ENCODE results near the gene TRIM31.

Gene TRIM31

DNA sequence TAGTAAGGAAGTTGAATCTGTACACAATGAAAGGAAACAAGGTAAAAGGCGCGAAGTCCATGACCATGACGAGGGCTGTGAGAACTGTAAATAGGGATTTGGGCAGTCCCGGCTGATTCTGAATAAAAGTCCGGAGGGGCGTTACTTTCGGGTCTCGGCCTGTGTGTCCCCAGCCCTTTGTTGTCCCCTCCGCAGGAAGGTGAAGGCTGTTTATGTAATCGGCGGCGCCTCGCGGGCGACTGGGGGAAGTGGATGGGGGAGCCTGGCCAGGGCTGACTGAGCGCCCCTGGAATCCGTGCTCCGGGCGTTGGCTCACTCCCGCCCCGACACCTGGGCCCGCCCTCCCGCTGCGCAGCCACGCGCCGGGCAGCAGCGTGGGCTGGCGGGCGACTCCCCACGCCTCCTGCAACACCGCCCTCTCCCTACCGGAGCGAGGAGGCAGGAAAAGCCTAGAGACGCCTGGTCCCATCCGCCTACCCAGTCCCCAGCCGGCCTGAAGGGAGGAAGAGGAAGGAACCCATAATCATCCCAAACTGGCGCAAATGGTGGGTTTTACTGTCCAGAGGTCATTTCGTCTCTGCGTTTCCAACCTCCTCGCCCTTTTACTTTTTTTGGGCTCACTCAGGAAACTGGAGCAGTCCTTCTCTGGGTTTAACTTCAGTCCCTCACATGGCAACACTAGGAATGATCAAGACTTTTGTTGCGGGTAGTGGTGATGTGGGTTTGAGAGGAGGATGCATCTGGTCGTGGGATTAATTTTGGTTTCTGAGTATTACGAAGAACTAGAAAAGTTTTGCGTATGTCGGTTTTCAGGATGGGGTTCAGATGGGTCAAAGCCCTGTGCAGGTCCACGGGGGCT, 12.1 kb downstream of the TRIM31 start:
- TF ChIP-seq, protein P1, sequence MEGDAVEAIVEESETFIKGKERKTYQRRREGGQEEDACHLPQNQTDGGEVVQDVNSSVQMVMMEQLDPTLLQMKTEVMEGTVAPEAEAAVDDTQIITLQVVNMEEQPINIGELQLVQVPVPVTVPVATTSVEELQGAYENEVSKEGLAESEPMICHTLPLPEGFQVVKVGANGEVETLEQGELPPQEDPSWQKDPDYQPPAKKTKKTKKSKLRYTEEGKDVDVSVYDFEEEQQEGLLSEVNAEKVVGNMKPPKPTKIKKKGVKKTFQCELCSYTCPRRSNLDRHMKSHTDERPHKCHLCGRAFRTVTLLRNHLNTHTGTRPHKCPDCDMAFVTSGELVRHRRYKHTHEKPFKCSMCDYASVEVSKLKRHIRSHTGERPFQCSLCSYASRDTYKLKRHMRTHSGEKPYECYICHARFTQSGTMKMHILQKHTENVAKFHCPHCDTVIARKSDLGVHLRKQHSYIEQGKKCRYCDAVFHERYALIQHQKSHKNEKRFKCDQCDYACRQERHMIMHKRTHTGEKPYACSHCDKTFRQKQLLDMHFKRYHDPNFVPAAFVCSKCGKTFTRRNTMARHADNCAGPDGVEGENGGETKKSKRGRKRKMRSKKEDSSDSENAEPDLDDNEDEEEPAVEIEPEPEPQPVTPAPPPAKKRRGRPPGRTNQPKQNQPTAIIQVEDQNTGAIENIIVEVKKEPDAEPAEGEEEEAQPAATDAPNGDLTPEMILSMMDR (conservative IDR thresholded peaks at IDR 0.05; ENCODE audit: low read depth): no peak
- CTCF ChIA-PET: interaction anchor here (0.5 to 1.6 kb wide), 3 partner anchors 30 to 112 kb away, joined by 4 to 8 read pairs (median 6); partner anchors contain the start of gene TRIM26
- POLR2A ChIA-PET (ENCODE audit: low non-redundant PET): interaction anchor here (1.2 to 1.4 kb wide), 3 partner anchors 26 to 40 kb away, joined by 3 to 9 read pairs (median 5); partner anchors contain the start of genes POLR1H and PPP1R11
- peak; percentile 74 for DNase-seq (ENCODE audit: low spot score)
- peak overlapping the region; percentile 73 for H3K27ac ChIP-seq

DNA sequence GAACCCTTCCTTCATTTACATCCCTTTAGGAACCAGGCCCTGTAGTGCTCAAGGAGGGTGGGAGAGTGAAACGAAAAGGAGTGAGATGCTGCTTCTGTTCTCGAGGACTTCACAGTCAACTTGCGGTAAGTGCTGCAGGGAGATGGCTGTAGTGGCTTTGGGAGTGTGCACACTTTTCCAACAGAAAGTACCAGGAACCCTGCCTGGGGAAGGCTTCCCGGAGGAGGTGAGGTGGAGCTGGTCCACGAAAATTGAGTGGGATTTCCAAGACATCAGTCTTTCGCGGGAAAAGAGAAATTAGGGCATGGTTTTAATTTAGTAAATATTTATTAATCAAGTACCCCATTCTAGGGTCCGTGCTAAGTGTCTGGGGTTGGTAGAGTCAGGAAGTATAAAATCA, 12.7 kb downstream of the TRIM31 start:
- no peak for DNase-seq (ENCODE audit: low spot score)
- H3K27ac ChIP-seq: no peak overlapping the region
- TF ChIP-seq, protein P1 (conservative IDR thresholded peaks at IDR 0.05; ENCODE audit: low read depth): no peak
- ChIA-PET CTCF (interaction anchor here (0.6 to 1.1 kb wide), 2 partner anchors 24 to 70 kb away, joined by 3 to 4 read pairs; no protein-coding TSS in a partner anchor), POLR2A (ENCODE audit: low non-redundant PET) (no interaction called here)

DNA sequence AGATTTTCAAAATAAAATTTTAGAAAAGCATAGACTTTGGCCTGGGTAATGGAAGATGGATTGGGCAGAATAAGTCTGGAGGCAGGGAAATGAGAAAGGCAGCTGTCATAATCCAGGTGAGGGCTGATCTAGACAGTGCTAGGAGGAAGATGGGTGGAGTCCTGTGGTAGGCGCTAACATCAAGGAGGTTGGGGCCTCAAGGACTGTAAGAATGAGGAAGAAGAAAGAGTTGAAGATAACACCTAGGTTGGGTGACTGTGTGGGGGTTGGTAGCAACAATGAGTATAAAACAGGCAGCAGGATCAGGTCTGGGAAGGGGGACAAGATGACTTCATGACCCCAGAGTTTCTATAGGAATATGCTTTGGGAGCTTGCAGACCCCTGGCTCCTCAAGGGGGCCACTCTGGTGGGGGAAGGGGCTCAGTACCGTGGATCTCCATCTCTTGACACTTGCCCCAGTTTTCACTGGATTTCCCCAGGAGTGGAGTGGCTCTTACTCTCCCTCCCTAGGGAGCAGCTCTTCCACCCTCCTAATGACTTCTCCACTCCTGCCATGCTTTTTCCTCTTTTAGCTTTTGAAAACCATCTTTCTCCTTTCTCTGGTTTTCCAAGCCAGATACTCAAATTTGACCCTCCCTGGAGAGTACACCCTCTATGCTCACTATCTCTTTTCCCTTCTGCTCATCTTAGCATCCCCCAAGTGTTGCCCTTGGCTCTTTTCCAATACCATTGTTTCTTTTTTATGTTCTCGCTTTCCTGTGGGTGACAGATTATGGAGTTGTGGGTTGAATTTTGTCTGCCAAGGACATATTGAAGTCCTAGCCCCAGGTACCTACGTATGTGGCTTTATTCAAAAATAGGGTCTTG, 14.8 kb downstream of the TRIM31 start:
- TF ChIP-seq, protein P1 (conservative IDR thresholded peaks at IDR 0.05; ENCODE audit: low read depth): no peak
- ChIA-PET CTCF (interaction anchor here (0.6 kb wide), 1 partner anchor 360 kb away, joined by 3 read pairs; no protein-coding TSS in a partner anchor), POLR2A (ENCODE audit: low non-redundant PET) (interaction anchor here (0.6 kb wide), 1 partner anchor 31 kb away, joined by 3 read pairs; the partner anchor contains the start of gene PPP1R11)
- no peak for DNase-seq (ENCODE audit: low spot score)
- H3K27ac ChIP-seq: no peak overlapping the region

DNA sequence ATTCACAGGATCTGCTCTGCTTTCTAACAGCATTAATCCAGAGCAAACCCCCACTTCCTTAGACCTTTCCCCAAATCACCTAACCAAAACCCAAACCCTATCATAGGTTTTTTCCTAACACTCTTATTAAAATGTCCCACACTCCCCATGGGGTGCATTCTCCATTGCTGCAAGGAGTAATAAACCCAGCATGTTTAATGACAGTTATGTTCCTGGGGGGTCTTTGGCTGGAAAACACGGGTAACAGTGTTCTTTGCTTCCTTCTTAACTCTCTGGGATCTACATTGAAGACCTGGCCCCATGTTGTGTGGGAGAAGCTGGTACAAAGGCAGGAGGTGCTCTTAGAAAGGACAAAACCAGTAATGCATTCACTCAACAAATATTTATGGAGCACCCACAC, 16.1 kb downstream of the TRIM31 start:
- POLR2A ChIA-PET (ENCODE audit: low non-redundant PET): no interaction called here
- TF ChIP-seq, protein P1 (conservative IDR thresholded peaks at IDR 0.05; ENCODE audit: low read depth): no peak
- DNase-seq (ENCODE audit: low spot score): no peak
- H3K27ac ChIP-seq: no peak overlapping the region
- CTCF ChIA-PET: no interaction called here

DNA sequence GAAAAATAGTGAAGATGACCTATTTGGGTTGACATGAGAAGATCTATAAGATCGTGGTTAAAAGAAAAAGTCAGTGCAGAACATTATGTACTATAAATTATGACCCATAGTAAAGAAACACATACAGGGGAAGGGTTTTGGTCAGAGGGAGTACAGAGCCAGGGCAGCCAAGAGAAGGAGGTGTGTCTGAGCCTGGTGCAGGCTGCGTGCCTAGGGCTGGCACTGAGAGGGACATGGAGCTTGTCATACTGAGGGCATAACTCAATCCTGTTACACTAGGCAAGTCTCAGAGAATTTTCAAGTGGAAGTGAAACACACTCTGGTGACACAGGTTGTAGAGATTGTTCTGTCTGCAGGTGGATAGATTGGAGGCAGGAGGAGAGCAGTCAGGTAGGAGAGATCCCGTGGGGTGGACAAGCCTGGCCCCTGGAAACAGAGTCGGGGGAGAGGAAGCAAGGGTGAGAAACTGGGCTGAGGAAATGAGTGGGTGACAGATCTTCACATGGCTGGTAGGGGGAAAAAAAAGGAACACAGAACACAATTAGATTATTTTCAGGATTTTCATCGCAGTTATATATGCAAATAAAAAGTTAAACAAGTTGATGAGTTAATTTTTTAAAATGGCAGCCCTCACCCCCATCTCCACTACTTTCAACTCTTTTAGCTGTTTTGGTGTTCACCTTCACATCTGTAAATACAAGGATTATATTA, 18.8 kb downstream of the TRIM31 start:
- DNase-seq (ENCODE audit: low spot score): no peak
- H3K27ac ChIP-seq: no peak overlapping the region
- CTCF ChIA-PET: interaction anchor here (1.7 kb wide), 1 partner anchor 10 kb away, joined by 8 read pairs; no protein-coding TSS in a partner anchor
- TF ChIP-seq, protein P1 (conservative IDR thresholded peaks at IDR 0.05; ENCODE audit: low read depth): no peak
- POLR2A ChIA-PET (ENCODE audit: low non-redundant PET): no interaction called here

Measured in RWPE1 (cell line).